HG03520 (cell line): ENCODE measurements around the gene MRPL44.
"Not testable (repeated sequence)": the region's sequence is repeated elsewhere in the genome, so short reads cannot be mapped to it uniquely, and the experiment has no call there.

Experiments used
- ATAC-seq: cut with Tn5 transposase; IDR thresholded peaks from one replicate; pipeline ENCODE4 v1.9.1; 2021; ENCODE audit warnings: mild to moderate bottlenecking, moderate library complexity; ENCODE audit not compliant: unreplicated experiment

MRPL44 gene

GRCh38 chr2:223935459-223936125 is 21.7 kb upstream of the MRPL44 start:
- ATAC-seq: no peak

GRCh38 chr2:223936862-223937326 is 20.4 kb upstream of the MRPL44 start:
- no peak for ATAC-seq

- ATAC-seq: no peak
Measured at GRCh38 chr2:223937535-223937934, 19.7 kb upstream of the MRPL44 start.

- ATAC-seq: not testable (repeated sequence)
Measured at GRCh38 chr2:223939438-223939837, 17.8 kb upstream of the MRPL44 start.

- ATAC-seq: peak; percentile 52
Measured at GRCh38 chr2:223941579-223942277, 15.5 kb upstream of the MRPL44 start.

- no peak for ATAC-seq
Measured at GRCh38 chr2:223943135-223943534, 14.1 kb upstream of the MRPL44 start.

- no peak for ATAC-seq
Measured at GRCh38 chr2:223943561-223944008, 13.7 kb upstream of the MRPL44 start.

- ATAC-seq: no peak
Measured at GRCh38 chr2:223944166-223944702, 13.0 kb upstream of the MRPL44 start.

- peak; percentile 68 for ATAC-seq
Measured at GRCh38 chr2:223944703-223945531, 12.3 kb upstream of the MRPL44 start, which contains the start of gene WDFY1. WDFY1 (minus strand) TSS chr2:223945335; CDS start chr2:223945284, 51 bp downstream.

GRCh38 chr2:223945755-223946154 is 11.5 kb upstream of the MRPL44 start:
- ATAC-seq: no peak

- ATAC-seq: no peak
Measured at GRCh38 chr2:223947711-223948205, 9.5 kb upstream of the MRPL44 start.

- no peak for ATAC-seq
Measured at GRCh38 chr2:223949241-223949840, 7.9 kb upstream of the MRPL44 start.

GRCh38 chr2:223950448-223951347 is 6.6 kb upstream of the MRPL44 start:
- no peak for ATAC-seq

- peak; percentile 49 for ATAC-seq
Measured at GRCh38 chr2:223952280-223952968, 4.8 kb upstream of the MRPL44 start.

GRCh38 chr2:223954401-223954800 is 2.9 kb upstream of the MRPL44 start:
- no peak for ATAC-seq

GRCh38 chr2:223956300-223956699 is 963 bp upstream of the MRPL44 start:
- peak; percentile 23 for ATAC-seq

- ATAC-seq: no peak
Measured at GRCh38 chr2:223959688-223960087, 2.4 kb downstream of the MRPL44 start.

- ATAC-seq: no peak
Measured at GRCh38 chr2:223967981-223968380, 10.7 kb downstream of the MRPL44 start.

GRCh38 chr2:223969315-223969714 is 12.1 kb downstream of the MRPL44 start:
- ATAC-seq: no peak
